GM23338 (cell line): ENCODE measurements around the gene SNX21. TPM values are rescaled to one million over a fixed set of nuclear protein-coding genes. Genes with fewer than 3 reads are reported as not detected.
A peak's percentile ranks its signal among the peaks of the same experiment; 100 is the strongest.

Experiments
- ATAC-seq: fragments of 200-7000 bp; cut with Tn5 transposase; 3 replicates; pipeline ENCODE4 v1.9.1; 2020
- DNase-seq: peaks from one replicate; pipeline ENCODE4 v3.0.0-alpha.2; 2015; ENCODE audit warnings: low spot score
- H2AFZ ChIP-seq: fragments of 200-600 bp; sonication (generic); 2 replicates; pipeline ENCODE4 v1.8.0; 2016; ENCODE audit warnings: antibody characterized with exemption, mild to moderate bottlenecking, moderate library complexity
- H3F3A ChIP-seq: fragments of 200-600 bp; sonication (generic); replicated peaks from 2 replicates; pipeline ENCODE4 v1.8.0; 2017; ENCODE audit warnings: antibody characterized with exemption, mixed run types, low read depth
- H3K27ac ChIP-seq: fragments of 200-600 bp; sonication (generic); 2 replicates; pipeline ENCODE4 v1.6.1; 2016; ENCODE audit warnings: low read depth
- H3K27me3 ChIP-seq: fragments of 200-600 bp; sonication (generic); 2 replicates; pipeline ENCODE4 v1.8.0; 2016; ENCODE audit warnings: mild to moderate bottlenecking, mixed run types, moderate library complexity; ENCODE audit not compliant: insufficient read depth
- H3K36me3 ChIP-seq: fragments of 200-600 bp; sonication (generic); 2 replicates; pipeline ENCODE4 v1.8.0; 2016; ENCODE audit warnings: mild to moderate bottlenecking; ENCODE audit not compliant: insufficient read depth
- H3K4me1 ChIP-seq: fragments of 200-600 bp; sonication (generic); 2 replicates; pipeline ENCODE4 v1.8.0; 2016; ENCODE audit warnings: mild to moderate bottlenecking, moderate library complexity; ENCODE audit not compliant: insufficient read depth
- H3K4me2 ChIP-seq: fragments of 200-600 bp; sonication (generic); 2 replicates; pipeline ENCODE4 v1.7.1; 2017; ENCODE audit warnings: mixed run types
- H3K4me3 ChIP-seq: fragments of 200-600 bp; sonication (generic); 2 replicates; pipeline ENCODE4 v1.6.1; 2016; ENCODE audit warnings: mixed run types
- H3K79me2 ChIP-seq: fragments of 200-600 bp; sonication (generic); replicated peaks from 2 replicates; pipeline ENCODE4 v1.8.0; 2017; ENCODE audit warnings: mild to moderate bottlenecking; ENCODE audit not compliant: insufficient read depth
- H3K9me2 ChIP-seq: fragments of 200-600 bp; sonication (generic); 2 replicates; pipeline ENCODE4 v1.8.0; 2017; ENCODE audit not compliant: insufficient read depth
- H4K20me1 ChIP-seq: fragments of 200-600 bp; sonication (generic); replicated peaks from 2 replicates; pipeline ENCODE4 v1.8.0; 2017; ENCODE audit warnings: mild to moderate bottlenecking; ENCODE audit not compliant: insufficient read depth
- H3K27ac Mint-ChIP-seq: 2 replicates; pipeline ENCODE4 v1.8.0; 2020; ENCODE audit warnings: inconsistent platforms, mild to moderate bottlenecking, moderate library complexity, mixed read lengths
- H3K27me3 Mint-ChIP-seq: 3 replicates; pipeline ENCODE4 v1.8.0; 2022; ENCODE audit warnings: low read depth, mild to moderate bottlenecking, moderate library complexity, mixed read lengths, inconsistent platforms; ENCODE audit not compliant: insufficient read depth, poor library complexity
- H3K36me3 Mint-ChIP-seq: 3 replicates; pipeline ENCODE4 v1.8.0; 2021; ENCODE audit warnings: low read depth, mild to moderate bottlenecking, inconsistent platforms, moderate library complexity, mixed read lengths
- H3K4me1 Mint-ChIP-seq: 3 replicates; pipeline ENCODE4 v1.8.0; 2020; ENCODE audit warnings: mild to moderate bottlenecking, inconsistent platforms, mixed read lengths
- H3K4me3 Mint-ChIP-seq: 3 replicates; pipeline ENCODE4 v1.8.0; 2021; ENCODE audit warnings: moderate library complexity, mild to moderate bottlenecking, inconsistent platforms, mixed read lengths
- H3K9me3 Mint-ChIP-seq: 3 replicates; pipeline ENCODE4 v1.8.0; 2020; ENCODE audit warnings: moderate library complexity, mild to moderate bottlenecking, inconsistent platforms, mixed read lengths
- CREB1 ChIP-seq: fragments of 250-450 bp; sonication (Bioruptor Pico); IDR thresholded peaks from 2 replicates; pipeline ENCODE4 v1.5.0; 2020; ENCODE audit warnings: low read depth, mild to moderate bottlenecking, moderate library complexity
- CTCF ChIP-seq, 2 experiments: fragments of 200-600 bp in 1 of 2; sonication (generic) in 1 of 2; conservative IDR thresholded peaks; 2 replicates each; pipeline versions ENCODE4 v1.5.1 to v1.6.1; 2016 to 2017; ENCODE audit warnings: antibody characterized with exemption in 2 of 2, low read depth in 2 of 2, mild to moderate bottlenecking in 2 of 2, moderate library complexity in 1 of 2
- EZH2phosphoT487 ChIP-seq: fragments of 200-600 bp; sonication (generic); IDR thresholded peaks from one replicate; pipeline ENCODE4 v1.8.1; 2018; ENCODE audit warnings: antibody characterized with exemption; ENCODE audit not compliant: unreplicated experiment
- JUNB ChIP-seq: IDR thresholded peaks from one replicate; pipeline ENCODE4 v1.6.1; 2016; ENCODE audit warnings: antibody characterized with exemption; ENCODE audit not compliant: unreplicated experiment
- NANOG ChIP-seq: IDR thresholded peaks from 2 replicates; pipeline ENCODE4 v1.6.1; 2016; ENCODE audit warnings: antibody characterized with exemption, borderline replicate concordance
- POLR2AphosphoS5 ChIP-seq: IDR thresholded peaks from 2 replicates; pipeline ENCODE4 v1.6.1; 2016; ENCODE audit warnings: antibody characterized with exemption, low read depth
- REST ChIP-seq: IDR thresholded peaks from one replicate; pipeline ENCODE4 v1.6.1; 2018; ENCODE audit warnings: antibody characterized with exemption; ENCODE audit not compliant: unreplicated experiment
- STAT1 ChIP-seq: IDR thresholded peaks from one replicate; pipeline ENCODE4 v1.6.1; 2016; ENCODE audit warnings: antibody characterized with exemption; ENCODE audit not compliant: unreplicated experiment
- ZNF331 ChIP-seq: fragments of 250-450 bp; sonication (Bioruptor Pico); IDR thresholded peaks from 2 replicates; pipeline ENCODE4 v1.5.0; 2020; ENCODE audit warnings: low read depth, mild to moderate bottlenecking, moderate library complexity
- polyA plus RNA-seq: library from polyadenylated mRNA; unstranded; fragments of >200 nt; fragmentation: Nextera tagmentation; extraction: Ambion mirVana; gene quantifications from 2 replicates; pipeline ENCODE4 v1.2.1, GENCODE V29; 2016
- total RNA-seq: library from RNA; depleted of rRNA; stranded (reverse); fragments of >200 nt; shearing (Covaris generic); gene quantifications from 2 replicates; pipeline ENCODE4 v1.2.3, GENCODE V29; 2014

Gene SNX21
- total and polyA plus RNA-seq, 2 experiments from 2014 or later, result 13.3 to 31.5 TPM

GRCh38 chr20:45818239-45818638, 15.4 kb upstream of the SNX21 start (continued):
- TF ChIP-seq EZH2phosphoT487 (no peak), CREB1 (CRISPR knock-in tag) (no peak), REST (no peak), CTCF (conservative IDR thresholded peaks at IDR 0.05; ENCODE audit: low read depth in 2 of 2) (no peak), POLR2AphosphoS5 (no peak), NANOG (no peak), ZNF331 (CRISPR knock-in tag) (no peak)

- peak overlapping the region; percentile 7; the same call in 1 of the 2 replicates for H3K27ac ChIP-seq
- peaks cover 24% of the 10 kb centered on the region for H3K4me1 Mint-ChIP-seq
- peaks cover 12% of the 10 kb centered on the region for H3K4me1 ChIP-seq
- ATAC-seq, result no peak
- peaks cover 22% of the 10 kb centered on the region for H3K36me3 ChIP-seq
- H3K27me3 ChIP-seq, result peaks cover 9% of the 10 kb centered on the region
- no peaks in the 10 kb centered on the region for H3K9me2 ChIP-seq
- peaks cover 8% of the 10 kb centered on the region for H3K79me2 ChIP-seq
- no peaks in the 10 kb centered on the region; the same call in 1 of the 3 replicates for H3K9me3 Mint-ChIP-seq
- H3K4me2 ChIP-seq, result no peak overlapping the region
- no peak overlapping the region for H3K4me3 Mint-ChIP-seq
- peaks cover 36% of the 10 kb centered on the region for H3K36me3 Mint-ChIP-seq
- no peak overlapping the region for H3K4me3 ChIP-seq
- no peak for DNase-seq
- H3K27me3 Mint-ChIP-seq, result peaks cover 24% of the 10 kb centered on the region
- peaks cover 42% of the 10 kb centered on the region for H3F3A ChIP-seq
- H2AFZ ChIP-seq, result no peak overlapping the region
- H3K27ac Mint-ChIP-seq, result no peak overlapping the region
- H4K20me1 ChIP-seq, result peaks cover 9% of the 10 kb centered on the region; the same call in 1 of the 2 replicates
- TF ChIP-seq REST, result no peak
- TF ChIP-seq STAT1, result no peak
- TF ChIP-seq POLR2AphosphoS5, result no peak
- TF ChIP-seq NANOG, result no peak
- no peak for TF ChIP-seq EZH2phosphoT487
- TF ChIP-seq CREB1 (CRISPR knock-in tag), result no peak
- no peak for TF ChIP-seq JUNB
Observed at GRCh38 chr20:45819466-45819865, 14.1 kb upstream of the SNX21 start.
